Kidney capillary endothelial cell (primary cell): ENCODE results near the gene CNTNAP2.

Experiments
- DNase-seq: peaks from one replicate; pipeline ENCODE4 v3.0.0-alpha.2; 2018; ENCODE audit warnings: low spot score

CNTNAP2 gene

DNA sequence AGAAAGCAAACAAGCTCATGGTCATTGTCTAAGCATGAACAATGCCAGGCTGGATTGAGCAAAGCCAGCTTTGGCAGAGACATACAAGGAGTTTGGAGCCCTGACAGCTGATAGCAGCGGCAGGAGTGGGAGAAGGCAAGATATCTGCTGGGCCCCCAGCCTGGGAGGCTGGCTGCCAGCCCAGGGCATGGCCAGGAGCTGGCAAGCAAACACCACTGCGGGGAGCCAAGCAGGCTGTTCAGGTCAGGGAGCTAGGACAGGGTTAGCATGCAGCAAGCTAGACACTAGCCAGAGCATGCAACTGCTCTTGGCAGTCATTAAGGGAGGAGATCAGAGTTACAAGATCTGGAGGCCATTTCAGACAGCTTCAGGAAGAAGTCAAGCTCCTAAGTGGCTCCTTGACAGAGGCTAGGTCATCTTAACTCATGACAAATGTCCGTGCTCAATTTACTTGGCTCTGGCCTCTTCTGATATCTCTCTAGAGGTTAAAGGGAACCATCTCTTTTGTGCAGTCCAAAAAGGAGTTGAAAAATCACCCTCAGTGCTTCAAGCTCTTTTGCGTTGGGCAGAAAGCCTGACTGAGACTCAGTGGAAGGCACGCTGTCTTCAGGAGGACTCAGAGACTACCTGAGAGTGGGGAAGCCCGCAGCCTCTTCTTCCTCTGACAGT lies 2037.1 kb downstream of the CNTNAP2 start:
- DNase-seq, result no peak

DNA sequence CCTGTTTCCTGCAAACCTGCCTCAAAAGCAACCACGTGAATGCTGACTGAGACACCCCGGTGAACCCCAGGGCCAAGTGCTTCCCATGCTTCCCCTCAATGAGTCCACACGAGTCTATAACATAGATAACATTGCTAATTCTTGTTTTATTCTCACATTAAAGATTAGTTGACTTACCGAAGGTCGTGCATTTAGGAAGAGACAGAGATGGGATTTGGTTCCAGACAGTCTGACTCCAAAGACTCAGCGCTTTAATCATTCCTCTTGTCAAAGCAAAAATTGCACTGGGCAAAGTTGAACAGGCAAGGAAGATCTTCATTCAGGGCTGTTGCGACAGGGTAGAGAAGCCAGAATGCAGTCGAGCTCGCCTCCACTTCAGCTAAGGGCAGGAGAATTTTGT lies 2038.4 kb downstream of the CNTNAP2 start:
- DNase-seq, result no peak

DNA sequence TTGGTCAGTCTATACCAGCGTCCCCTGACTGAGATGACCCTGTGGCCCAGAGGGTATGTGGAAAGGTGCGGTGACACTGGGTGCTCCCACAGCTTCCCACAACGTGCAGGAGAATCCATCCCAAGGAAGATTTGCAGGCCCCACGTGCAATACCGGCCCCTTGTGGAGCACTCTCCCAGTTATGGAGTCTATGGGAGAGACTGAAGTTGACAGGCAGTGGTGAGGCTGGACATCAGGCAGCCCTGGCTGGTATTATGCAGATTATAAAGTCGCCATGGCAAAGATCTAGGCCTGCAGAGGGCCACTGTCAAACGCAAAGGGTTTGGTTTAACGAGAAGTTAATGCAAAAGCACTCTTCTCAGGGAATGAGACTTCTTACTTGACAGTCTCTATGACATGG lies 2039.2 kb downstream of the CNTNAP2 start:
- no peak for DNase-seq

DNA sequence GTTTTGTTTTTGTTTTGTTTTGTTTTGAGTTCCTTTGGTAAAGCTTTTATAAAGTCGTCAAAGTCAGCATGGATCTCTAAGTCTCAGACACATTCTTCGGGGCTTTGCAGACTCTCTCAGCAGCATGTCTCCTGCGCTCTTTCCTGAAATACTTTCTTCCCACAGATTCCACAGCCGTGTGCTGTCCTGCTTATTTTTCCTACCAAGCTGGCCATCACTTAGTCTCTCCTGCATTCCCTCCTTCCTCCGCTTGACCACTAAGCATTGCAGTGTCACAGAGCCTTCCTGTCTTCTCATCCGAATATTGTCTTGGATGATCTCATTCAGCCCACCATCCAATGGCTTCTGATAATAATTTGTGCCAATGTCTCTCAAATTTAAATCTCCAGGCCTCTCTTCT lies 2039.6 kb downstream of the CNTNAP2 start:
- DNase-seq, result no peak

DNA sequence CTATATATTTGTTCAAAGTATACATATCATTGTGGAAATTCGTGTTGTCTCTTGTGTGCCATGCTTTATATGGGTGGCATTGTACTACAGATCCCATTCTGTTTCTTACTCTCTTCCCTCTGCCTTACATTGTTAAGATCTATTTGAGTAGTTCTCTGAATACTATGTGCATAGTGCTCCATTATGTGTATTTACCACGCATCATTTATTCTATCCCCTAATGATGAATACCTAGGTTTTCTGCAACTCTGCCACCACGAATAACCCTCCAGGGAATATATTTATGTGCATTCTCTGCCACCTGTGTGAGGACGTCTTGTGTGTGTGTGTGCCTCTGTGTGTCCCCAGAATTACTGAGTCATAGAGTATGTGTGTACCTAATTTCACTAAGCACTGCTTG lies 2042.7 kb downstream of the CNTNAP2 start:
- no peak for DNase-seq

DNA sequence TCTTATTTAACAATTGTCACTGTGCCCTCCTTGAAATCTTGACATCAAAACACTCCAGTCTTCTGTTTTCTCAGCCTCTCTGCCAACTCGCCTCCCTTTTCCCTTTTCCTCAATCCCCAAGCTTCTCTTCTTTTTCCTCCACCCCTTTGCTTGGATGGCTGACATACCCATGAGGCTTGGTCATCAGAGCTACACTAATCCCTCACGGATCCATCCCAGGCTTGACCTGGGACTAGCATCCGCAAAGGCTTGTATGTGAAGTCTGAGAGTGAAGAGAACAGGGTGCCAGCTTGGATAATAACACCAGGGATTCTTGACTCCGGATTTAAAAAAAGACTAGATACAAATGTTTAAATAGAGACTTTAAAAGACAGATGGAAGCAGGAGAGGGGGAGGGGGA lies 2045.2 kb downstream of the CNTNAP2 start:
- DNase-seq, result no peak

DNA sequence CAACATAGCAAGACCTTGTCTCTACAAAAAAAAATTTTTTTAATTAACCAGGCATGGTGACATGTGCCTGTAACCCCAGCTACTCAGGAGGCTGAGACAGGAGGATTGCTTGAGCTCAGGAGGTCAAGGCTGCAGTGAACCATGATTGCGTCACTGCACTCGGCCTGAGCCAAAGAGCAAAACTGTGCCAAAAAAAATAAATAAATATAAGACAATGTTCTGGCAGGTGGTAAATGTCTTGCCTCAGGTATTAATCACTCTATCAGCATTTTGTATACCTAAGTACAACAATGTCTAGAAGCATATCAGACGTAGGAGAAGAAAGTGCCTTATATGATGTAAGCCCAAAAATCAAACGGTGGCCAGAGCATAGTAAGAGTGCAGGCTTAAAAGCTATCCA lies 2046.2 kb downstream of the CNTNAP2 start:
- DNase-seq, result no peak

DNA sequence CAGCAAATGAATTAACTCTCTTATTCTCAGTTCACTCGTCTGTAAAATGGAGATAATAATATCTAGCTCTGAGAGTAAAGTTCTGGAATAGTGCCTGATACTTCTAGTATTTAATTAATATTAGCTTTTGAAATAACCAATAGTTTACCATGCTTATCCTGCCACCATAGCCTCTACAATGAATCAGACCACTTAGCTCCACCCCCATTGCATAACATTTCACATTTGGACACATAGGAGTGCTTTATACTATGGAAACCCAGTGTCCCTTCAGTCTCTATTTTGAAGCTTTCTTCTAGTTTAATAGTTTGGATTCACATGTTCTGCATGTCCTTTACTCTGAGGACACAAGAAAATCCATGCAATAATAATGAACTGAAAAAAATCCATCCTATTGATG lies 2046.6 kb downstream of the CNTNAP2 start:
- no peak for DNase-seq

DNA sequence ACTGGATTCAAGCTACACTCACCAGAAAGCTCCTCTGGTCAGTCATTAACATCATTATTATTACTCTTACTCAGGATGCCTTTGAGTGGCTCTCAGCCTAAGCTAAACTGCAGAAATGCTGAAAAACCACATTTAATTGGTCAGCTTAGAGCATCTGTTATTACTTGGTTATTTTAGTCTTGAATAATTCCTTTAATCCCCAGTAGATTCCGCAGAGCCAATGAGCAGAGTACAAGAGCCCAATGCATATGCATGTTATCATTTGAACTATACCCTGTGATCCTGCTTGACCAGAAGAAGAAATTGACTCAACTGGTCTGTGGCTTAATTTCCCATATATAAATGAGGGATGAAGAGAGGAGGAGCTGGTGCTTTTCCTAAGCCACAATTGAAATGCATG lies 2056.3 kb downstream of the CNTNAP2 start:
- DNase-seq, result no peak

DNA sequence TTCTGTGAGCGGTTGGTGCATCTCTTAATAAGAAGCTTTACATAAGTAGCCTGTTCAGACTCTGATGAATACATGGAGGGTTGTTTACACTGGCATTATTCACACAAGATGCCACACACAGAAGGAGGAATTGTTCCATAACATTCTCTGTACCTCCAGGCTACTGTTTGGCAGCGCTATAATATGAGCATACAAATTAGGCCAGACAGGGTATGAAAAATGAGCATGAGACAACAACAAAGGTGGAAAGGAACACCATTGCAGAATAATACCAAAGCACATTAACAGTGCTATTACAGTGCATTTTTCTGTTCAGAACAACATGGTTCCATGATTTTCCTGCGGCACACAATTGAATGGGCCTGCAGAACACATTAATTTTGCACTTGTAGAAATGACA lies 2056.8 kb downstream of the CNTNAP2 start:
- no peak for DNase-seq

DNA sequence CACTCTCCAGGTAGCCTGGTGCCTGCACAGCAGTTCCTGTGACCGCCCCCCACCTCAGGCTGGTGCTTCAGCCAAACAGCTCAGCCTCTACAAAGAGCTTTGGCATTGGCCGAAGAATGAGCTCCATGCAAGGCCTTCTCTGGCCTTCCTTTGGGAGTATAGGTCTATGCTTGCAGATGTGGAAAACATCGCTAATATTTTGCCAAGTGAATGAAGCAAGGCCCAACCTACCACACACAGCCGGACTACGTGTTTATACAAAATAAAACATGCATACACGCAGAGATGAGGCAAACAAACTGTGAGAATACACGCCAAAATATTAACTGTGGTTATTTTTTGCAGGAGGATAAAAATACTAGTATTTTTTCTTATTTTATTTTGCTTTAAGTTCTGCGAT lies 2057.8 kb downstream of the CNTNAP2 start:
- DNase-seq, result no peak

DNA sequence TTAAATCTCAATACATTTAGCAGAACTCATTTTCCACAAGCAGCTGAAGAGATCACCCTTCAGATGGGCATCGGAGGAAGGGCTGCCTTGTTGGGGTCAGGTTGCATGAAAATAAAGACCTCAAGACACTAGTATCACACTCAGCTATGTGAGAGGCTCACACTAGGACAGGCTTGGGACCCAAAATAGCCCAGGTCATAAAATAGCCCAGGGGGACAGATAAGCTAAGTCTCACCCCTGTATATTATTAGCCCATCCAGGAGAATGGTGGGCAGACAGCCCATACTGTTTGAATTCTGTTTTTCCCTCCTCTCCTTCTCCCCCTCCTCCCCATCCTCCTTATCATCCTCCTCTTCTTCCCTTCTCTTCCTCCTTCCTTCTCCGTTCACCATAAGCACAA lies 2058.9 kb downstream of the CNTNAP2 start:
- no peak for DNase-seq

DNA sequence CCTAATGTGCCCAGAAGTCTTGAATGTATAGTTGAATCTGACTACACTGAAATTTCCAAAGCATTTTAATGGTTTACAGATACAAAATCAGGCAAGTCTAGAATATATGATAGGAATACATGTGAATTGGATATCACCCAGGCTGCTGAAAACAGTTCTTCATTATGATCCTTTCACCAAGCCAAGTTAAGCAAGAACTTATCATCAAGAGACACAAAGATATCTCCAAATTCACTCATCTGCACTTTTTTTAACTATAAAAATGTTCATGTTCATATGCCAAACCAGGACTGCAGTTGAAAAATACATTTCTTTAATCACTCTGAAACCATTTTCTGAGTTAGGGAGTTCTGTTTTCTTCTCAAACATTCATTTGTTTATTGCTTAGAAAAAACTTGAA lies 2061.4 kb downstream of the CNTNAP2 start:
- DNase-seq, result no peak

DNA sequence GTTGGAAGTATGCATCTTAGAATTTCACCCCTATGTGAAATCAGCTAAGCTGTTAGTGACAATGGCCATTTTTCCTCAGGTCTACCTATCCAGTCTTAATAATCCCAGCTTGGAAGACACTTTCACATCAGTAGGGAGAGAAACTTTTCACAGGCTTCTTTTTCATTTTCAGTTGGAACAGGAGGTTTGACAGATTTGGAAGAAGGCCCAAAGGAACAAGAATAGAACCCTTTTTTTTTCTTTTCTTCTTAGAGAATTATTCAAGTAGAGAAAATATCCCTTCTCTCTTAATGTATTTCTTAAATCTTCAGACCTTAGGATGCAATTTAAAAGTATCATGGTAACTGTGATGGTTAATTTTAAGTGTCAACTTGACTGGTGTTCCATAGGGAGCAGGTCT lies 2063.5 kb downstream of the CNTNAP2 start:
- DNase-seq, result no peak

DNA sequence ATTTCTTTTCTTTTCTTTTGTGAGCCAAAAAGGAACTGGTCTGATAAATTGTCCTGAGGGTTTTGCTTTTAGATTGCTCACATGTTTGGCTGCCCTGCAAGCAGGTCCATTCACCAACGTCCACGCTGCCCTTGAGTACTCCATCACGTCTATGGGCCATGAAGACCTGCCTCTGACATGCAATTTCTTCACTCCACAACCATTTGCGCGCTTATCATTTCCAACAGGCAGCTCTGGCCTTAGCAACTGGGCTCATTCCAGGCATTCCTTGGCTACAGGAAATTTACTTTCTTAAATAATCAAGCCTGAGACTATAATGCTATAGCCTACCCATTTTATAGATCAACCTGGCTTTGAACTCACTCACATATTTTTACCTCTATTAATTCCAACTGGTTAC lies 2065.7 kb downstream of the CNTNAP2 start:
- DNase-seq, result no peak

DNA sequence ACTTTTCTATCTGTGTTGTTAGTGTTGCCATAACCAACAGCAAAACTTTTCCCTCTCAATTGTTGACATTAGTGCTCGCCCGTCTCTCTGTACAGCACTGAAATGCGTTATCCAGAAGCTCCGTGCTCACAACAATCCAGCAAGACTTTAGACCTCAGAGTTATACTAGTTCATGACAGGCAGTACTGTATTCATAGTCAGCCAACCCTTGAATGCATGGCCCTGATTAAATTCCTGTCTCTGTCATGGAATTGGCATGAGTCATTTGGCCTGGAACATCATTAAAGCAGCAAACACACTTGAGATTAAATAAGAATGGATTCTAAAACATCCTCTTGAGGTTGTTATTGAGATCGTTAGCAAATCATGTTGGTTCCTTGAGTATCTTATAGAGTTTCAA lies 2068.4 kb downstream of the CNTNAP2 start:
- no peak for DNase-seq

DNA sequence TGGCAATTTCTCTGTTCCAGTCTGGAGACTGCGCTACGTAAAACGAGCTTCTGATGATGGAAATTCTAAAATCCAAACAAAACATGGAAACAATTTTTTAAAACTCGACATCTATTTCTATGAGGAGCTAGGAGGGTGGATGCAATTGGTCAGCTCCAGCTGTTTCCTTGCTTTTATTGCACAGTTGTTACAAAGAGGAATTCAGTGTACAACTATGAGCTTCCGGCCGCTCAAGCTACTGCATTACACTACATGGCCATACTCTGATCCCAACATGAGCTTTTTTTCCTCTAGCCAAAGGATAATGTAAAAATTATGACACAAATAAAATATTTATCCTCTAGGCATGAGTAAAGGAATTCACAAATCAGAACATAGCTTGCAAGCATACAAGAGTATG lies 2070.9 kb downstream of the CNTNAP2 start:
- no peak for DNase-seq

DNA sequence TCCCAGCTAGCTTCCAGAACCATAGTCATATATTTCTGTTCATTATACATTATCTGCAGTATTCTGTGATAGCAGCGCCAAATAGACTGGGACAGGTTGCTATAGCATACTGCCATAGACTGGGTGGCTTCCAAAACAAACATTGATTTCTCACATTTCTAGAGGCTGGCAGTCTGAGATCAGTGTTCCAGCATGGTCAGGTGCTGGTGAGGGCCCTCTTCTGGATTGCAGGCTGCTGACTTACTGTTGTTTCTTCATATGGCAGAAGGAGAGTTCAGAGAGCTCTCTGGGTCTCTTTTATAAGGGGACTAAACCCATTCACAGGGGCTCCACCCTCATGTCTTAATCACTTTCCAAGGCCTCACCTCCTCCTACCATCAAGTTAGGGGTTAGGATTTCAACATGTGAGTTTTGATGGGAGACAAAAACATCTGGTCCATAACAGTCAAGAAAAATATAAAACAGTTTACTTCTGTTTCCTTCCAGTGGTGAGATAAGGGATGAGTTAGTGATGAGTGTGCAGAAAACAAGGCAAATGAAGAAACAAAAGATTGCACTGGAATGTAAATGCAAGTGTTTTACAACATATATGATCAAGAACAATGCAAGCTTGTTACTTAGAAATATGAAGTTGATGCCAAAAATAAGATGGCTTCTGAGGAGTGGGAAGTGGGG lies 2074.9 kb downstream of the CNTNAP2 start:
- no peak for DNase-seq

DNA sequence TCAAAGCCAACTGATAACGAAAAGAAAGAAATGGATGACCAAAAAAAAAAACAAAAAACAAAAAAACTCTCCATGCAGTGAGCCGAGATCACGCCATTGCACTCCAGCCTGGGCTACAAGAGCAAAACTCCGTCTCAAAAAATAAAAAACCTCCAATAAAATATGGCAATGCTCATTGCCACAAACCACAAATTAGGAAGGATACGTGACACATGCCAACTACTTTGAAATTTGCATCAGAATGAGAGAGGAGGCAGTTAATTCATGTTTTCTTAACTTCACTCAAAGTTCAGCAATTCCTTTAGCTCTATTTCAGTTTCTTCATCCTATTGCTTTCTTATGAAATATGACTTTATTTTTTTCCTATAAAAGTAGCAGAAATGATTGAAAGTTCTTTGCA lies 2075.9 kb downstream of the CNTNAP2 start:
- no peak for DNase-seq

DNA sequence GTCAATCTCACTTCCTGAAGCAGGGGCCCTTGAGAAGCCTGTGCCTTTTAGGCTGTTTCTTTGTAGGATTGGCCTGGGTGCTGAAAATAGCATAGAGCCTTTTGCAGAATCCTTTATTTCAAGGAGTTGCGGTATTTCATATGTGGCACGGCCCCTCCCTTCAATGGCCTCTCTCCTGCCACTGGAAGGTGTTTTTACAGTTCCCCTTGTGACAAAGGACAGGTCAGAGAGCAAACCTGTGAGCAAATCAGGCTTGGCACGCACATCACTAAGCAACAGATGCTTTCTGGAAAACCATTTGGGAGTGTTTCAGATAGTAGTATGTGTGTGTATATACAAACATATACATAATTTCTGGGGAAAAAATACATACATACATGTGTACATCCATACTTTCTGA lies 2085.4 kb downstream of the CNTNAP2 start:
- DNase-seq, result no peak

DNA sequence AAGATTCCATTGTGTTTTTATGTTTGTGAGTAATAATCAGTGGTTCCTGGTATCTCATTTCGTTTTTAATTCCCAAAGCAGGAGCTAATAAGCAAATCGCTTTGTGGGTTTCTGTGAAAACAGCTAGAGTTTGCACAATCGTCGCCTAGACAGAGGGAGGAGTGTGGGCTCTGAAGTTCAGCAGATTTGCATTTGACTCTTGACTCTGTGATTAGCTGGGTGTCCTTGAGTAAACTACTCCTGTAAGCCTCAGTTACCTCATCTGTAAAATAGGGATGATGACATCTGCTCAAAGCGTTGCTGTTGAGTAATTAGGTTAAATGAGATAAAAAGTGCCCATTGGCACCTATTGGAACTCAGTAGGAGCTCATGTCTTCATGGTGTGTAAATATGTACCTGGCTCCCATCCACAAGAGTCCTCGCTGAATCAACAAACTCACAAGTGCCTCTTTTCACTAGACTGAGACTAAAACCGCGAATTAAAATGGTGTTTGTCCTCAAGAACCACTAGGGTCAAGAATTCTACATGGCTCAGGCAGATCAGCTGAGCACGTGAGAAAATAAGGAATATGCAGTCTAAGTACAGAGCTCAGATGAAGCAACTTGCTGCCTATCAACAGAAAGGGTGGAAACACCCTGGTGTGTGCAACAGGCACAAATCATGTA lies 2088.2 kb downstream of the CNTNAP2 start:
- DNase-seq, result no peak

DNA sequence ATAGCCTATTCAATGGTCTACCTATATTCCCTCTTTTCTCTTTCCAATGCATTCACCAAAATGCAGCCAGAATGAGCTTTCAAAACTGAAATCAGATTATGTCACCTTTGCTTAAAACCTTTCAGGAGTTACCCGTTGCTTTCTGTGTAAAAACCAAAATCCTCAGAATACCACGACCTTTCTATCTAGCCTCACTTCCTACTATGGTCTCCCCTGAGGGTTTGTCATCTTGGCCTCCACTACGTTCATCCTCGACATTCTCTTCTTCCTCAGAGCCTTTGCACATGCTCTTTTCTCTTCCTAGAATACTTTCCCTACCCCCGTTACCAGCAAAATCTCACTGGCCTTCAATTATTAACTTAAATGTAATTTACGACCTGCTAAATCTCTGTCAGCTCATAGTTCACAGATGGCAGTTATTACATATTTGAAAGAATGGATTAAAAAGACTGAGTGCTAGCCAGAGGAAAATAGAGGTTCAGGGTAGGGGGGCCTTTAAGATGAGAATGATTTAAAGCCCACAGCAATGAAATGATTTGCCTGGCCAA lies 2093.1 kb downstream of the CNTNAP2 start:
- no peak for DNase-seq

DNA sequence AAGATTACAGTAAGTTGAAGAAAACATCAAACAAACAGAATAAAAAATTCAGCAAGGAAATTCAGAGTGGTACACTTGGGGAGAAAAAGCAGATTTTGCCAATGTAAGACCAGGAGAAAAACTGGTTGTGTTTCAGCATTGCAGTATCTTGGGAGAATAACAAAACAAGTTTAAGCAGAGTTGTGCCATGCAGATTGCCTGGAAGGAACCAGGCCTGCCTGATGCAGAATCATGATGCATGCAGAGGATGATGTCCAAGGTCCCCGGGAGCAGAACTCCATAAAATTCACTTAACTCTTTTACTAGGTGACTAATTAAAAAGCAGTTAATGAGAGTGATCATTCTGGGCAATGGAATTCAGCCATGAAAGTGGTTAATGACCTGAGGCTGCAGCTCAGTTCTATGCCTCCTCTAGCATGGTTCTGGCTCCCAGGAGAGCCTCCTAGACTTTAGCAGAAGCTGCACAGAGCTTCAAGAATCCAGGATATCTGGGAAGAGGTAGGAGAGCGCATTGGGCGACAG lies 2094.3 kb downstream of the CNTNAP2 start:
- no peak for DNase-seq
